Measurements from ENCODE around the gene KLRG1.

The KLRG1 gene

GRCh38 chr12:8989413-8989812 lies at the start of gene KLRG1:
KLRG1 (plus strand) TSS chr12:8989546; CDS start chr12:8989636, 90 bp downstream.
- DNase-seq (ENCODE audit: low read depth): no peak

- DNase-seq (ENCODE audit: low read depth): no peak
Measured at GRCh38 chr12:8941691-8942478, 47.5 kb upstream of the KLRG1 start.

GRCh38 chr12:8943565-8944186 lies 45.7 kb upstream of the KLRG1 start:
- DNase-seq (ENCODE audit: low read depth): no peak

- no peak for DNase-seq (ENCODE audit: low read depth)
Measured at GRCh38 chr12:8946733-8947132, 42.6 kb upstream of the KLRG1 start.

- DNase-seq (ENCODE audit: low read depth): no peak
Measured at GRCh38 chr12:8947737-8948136, 41.6 kb upstream of the KLRG1 start.

GRCh38 chr12:8948701-8949341 lies 40.5 kb upstream of the KLRG1 start:
- DNase-seq (ENCODE audit: low read depth): peak; percentile 21

- DNase-seq (ENCODE audit: low read depth): peak; percentile 90
Measured at GRCh38 chr12:8949342-8950220, 39.8 kb upstream of the KLRG1 start, which contains the start of gene M6PR. M6PR (minus strand) TSS chr12:8949645; CDS start chr12:8946404, 3,241 bp downstream.

GRCh38 chr12:8950221-8950527 lies 39.2 kb upstream of the KLRG1 start:
- no peak for DNase-seq (ENCODE audit: low read depth)

GRCh38 chr12:8950702-8951478 lies 38.5 kb upstream of the KLRG1 start:
- DNase-seq (ENCODE audit: low read depth): no peak

- DNase-seq (ENCODE audit: low read depth): no peak
Measured at GRCh38 chr12:8951744-8952143, 37.6 kb upstream of the KLRG1 start.

GRCh38 chr12:8953773-8954402 lies 35.5 kb upstream of the KLRG1 start:
- no peak for DNase-seq (ENCODE audit: low read depth)

GRCh38 chr12:8956073-8956472 lies 33.3 kb upstream of the KLRG1 start:
- DNase-seq (ENCODE audit: low read depth): no peak

GRCh38 chr12:8956772-8957171 lies 32.6 kb upstream of the KLRG1 start:
- DNase-seq (ENCODE audit: low read depth): no peak

GRCh38 chr12:8957561-8957960 lies 31.8 kb upstream of the KLRG1 start:
- DNase-seq (ENCODE audit: low read depth): no peak

- DNase-seq (ENCODE audit: low read depth): no peak
Measured at GRCh38 chr12:8958066-8958465, 31.3 kb upstream of the KLRG1 start.

GRCh38 chr12:8960176-8960575 lies 29.2 kb upstream of the KLRG1 start:
- no peak for DNase-seq (ENCODE audit: low read depth)

GRCh38 chr12:8968761-8969160 lies 20.6 kb upstream of the KLRG1 start:
- no peak for DNase-seq (ENCODE audit: low read depth)

GRCh38 chr12:8969861-8970411 lies 19.4 kb upstream of the KLRG1 start:
- DNase-seq (ENCODE audit: low read depth): no peak

GRCh38 chr12:8970432-8970831 lies 18.9 kb upstream of the KLRG1 start:
- no peak for DNase-seq (ENCODE audit: low read depth)

GRCh38 chr12:8980137-8980536 lies 9.2 kb upstream of the KLRG1 start:
- no peak for DNase-seq (ENCODE audit: low read depth)
